HL-60/S4 treated with phorbol 12-myristate 13-acetate at 8.2 ng/mL for 4 days and 3 days (cell line): ENCODE measurements around the gene CNOT9.

ENCODE experiments used
- in situ Hi-C: fragments of 300-500 bp; cut with MboI; formaldehyde crosslinking; loops from 2 replicates; pipeline ENCODE4 v1.15.0; 2022; ENCODE audit warnings: low sequenced_read_pairs

Gene CNOT9

GRCh38 chr2:218577482-218578220 is 9.0 kb downstream of the CNOT9 start:
- in situ Hi-C loops: no loop called here

GRCh38 chr2:218578272-218578877 is 9.7 kb downstream of the CNOT9 start:
- in situ Hi-C loops: no loop called here

- in situ Hi-C loops: no loop called here
These were observed 13.4 kb downstream of the CNOT9 start for GRCh38 chr2:218582076-218582475.

GRCh38 chr2:218583983-218584850 is 15.6 kb downstream of the CNOT9 start:
- in situ Hi-C loops: no loop called here

- in situ Hi-C loops: no loop called here
These were observed 16.9 kb downstream of the CNOT9 start for GRCh38 chr2:218585541-218585940.

- in situ Hi-C loops: no loop called here
These were observed 36.8 kb downstream of the CNOT9 start for GRCh38 chr2:218605432-218605831.

GRCh38 chr2:218607436-218608115 is 38.9 kb downstream of the CNOT9 start, which contains the start of gene PLCD4:
Gene PLCD4, plus strand, starts transcription at chr2:218607899. Its CDS starts 7,841 bp downstream, at chr2:218615740.
- in situ Hi-C loops: no loop called here

- in situ Hi-C loops: no loop called here
These were observed 47.3 kb downstream of the CNOT9 start for GRCh38 chr2:218615868-218616315.

GRCh38 chr2:218618102-218618860 is 49.6 kb downstream of the CNOT9 start:
- in situ Hi-C loops: no loop called here

- in situ Hi-C loops: no loop called here
These were observed 52.4 kb downstream of the CNOT9 start for GRCh38 chr2:218621007-218621406.

GRCh38 chr2:218622606-218623365 is 54.1 kb downstream of the CNOT9 start:
- in situ Hi-C loops: no loop called here

GRCh38 chr2:218623366-218623705 is 54.7 kb downstream of the CNOT9 start:
- in situ Hi-C loops: no loop called here

GRCh38 chr2:218626369-218626768 is 57.7 kb downstream of the CNOT9 start:
- in situ Hi-C loops: no loop called here

GRCh38 chr2:218627939-218628338 is 59.3 kb downstream of the CNOT9 start:
- in situ Hi-C loops: no loop called here

- in situ Hi-C loops: no loop called here
These were observed 63.2 kb downstream of the CNOT9 start for GRCh38 chr2:218631837-218632236.

GRCh38 chr2:218635719-218636118 is 67.1 kb downstream of the CNOT9 start:
- in situ Hi-C loops: no loop called here

- in situ Hi-C loops: no loop called here
These were observed 69.7 kb downstream of the CNOT9 start for GRCh38 chr2:218638372-218638771.

- in situ Hi-C loops: no loop called here
These were observed 73.5 kb downstream of the CNOT9 start for GRCh38 chr2:218642121-218642656.

- in situ Hi-C loops: no loop called here
These were observed 74.1 kb downstream of the CNOT9 start for GRCh38 chr2:218642786-218643185.
